Ascending aorta (tissue), 2 donors: ENCODE data around the gene MCU. TPM values are rescaled to one million over a fixed set of nuclear protein-coding genes. Genes with fewer than 3 reads are reported as not detected.
"Not testable (repeated sequence)": the region's sequence is repeated elsewhere in the genome, so short reads cannot be mapped to it uniquely, and the experiment has no call there.

Experiments used
- DNase-seq, 2 donors: peaks; one replicate each; pipeline ENCODE4 v3.0.0-alpha.2; 2019; ENCODE audit warnings: low spot score in 2 of 2
- H3K27ac ChIP-seq, 2 donors: fragments of 200-600 bp; sonication (generic); one replicate each; pipeline ENCODE4 v1.5.1; 2016 to 2017; ENCODE audit warnings: mild to moderate bottlenecking in 1 of 2
- H3K27me3 ChIP-seq: fragments of 200-600 bp; sonication (generic); one replicate; pipeline ENCODE4 v1.5.1; 2017
- H3K36me3 ChIP-seq, 2 donors: fragments of 200-600 bp; sonication (generic); one replicate each; pipeline ENCODE4 v1.5.1; 2016
- H3K4me1 ChIP-seq, 2 donors: fragments of 200-600 bp; sonication (generic); one replicate each; pipeline ENCODE4 v1.5.1; 2016 to 2017; ENCODE audit warnings: mild to moderate bottlenecking in 1 of 2
- H3K4me3 ChIP-seq, 2 donors: fragments of 200-600 bp; sonication (generic); one replicate each; pipeline ENCODE4 v1.5.1; 2016 to 2017; ENCODE audit warnings: mild to moderate bottlenecking in 1 of 2
- H3K9me3 ChIP-seq, 2 donors: fragments of 200-600 bp; sonication (generic); one replicate each; pipeline ENCODE4 v1.5.1; 2016
- CTCF ChIP-seq, 3 experiments: fragments of 200-600 bp in 2 of 3; fragments of 450-650 bp in 1 of 3; sonication (generic) in 2 of 3; IDR thresholded peaks; one replicate each; pipeline ENCODE4 v1.5.1; 2016 to 2019; ENCODE audit warnings: antibody characterized with exemption in 3 of 3, mild to moderate bottlenecking in 1 of 3, moderate library complexity in 1 of 3
- intact Hi-C: fragments of 100-400 bp; cut with DNase I; formaldehyde crosslinking; loops from one replicate; pipeline ENCODE4 v1.15.1; 2023
- total RNA-seq: library from RNA; depleted of rRNA; stranded (reverse); fragments of >200 nt; gene quantifications from one replicate; pipeline ENCODE4 v1.1.0, GENCODE V29; 2016

Gene MCU
- total RNA-seq, 1 donor from 2014 or later, result 22.0 TPM

- Histone ChIP-seq H3K4me1 (peaks cover 0 to 18% of the 10 kb centered on the region in 2 donors), H3K27me3 (no peaks in the 10 kb centered on the region), H3K36me3 (no peaks in the 10 kb centered on the region), H3K9me3 (no peaks in the 10 kb centered on the region), H3K4me3 (peak overlapping the region in 1 of 2 donors; percentile 97), H3K27ac (peak overlapping the region; percentile 8 to 37)
- intact Hi-C loops, result loop anchor here (2.0 to 5.0 kb wide), 2 partner anchors 18 to 332 kb away; no protein-coding TSS in a partner anchor
- TF ChIP-seq CTCF (IDR thresholded peaks at IDR 0.05), result peak; percentile 19 to 52 (median 19)
- DNase-seq, result no peak
These were observed 2.8 kb downstream of the MCU start for GRCh38 chr10:72694476-72695369.

GRCh38 chr10:72695496-72695895, 3.6 kb downstream of the MCU start:
- H3K36me3 ChIP-seq, result no peaks in the 10 kb centered on the region
- no peaks in the 10 kb centered on the region for H3K27me3 ChIP-seq
- no peak overlapping the region for H3K4me3 ChIP-seq
- DNase-seq, result no peak
- TF ChIP-seq CTCF (IDR thresholded peaks at IDR 0.05), result no peak
- H3K9me3 ChIP-seq, result no peaks in the 10 kb centered on the region
- peak overlapping the region; percentile 8 to 37 for H3K27ac ChIP-seq
- peaks cover 0 to 18% of the 10 kb centered on the region in 2 donors for H3K4me1 ChIP-seq
- intact Hi-C loops, result loop anchor here (2.0 kb wide), 1 partner anchor 17 kb away; no protein-coding TSS in a partner anchor

- Histone ChIP-seq H3K27me3 (no peaks in the 10 kb centered on the region), H3K9me3 (no peaks in the 10 kb centered on the region), H3K36me3 (no peaks in the 10 kb centered on the region), H3K27ac (no peak overlapping the region), H3K4me1 (peaks cover 0 to 23% of the 10 kb centered on the region in 2 donors), H3K4me3 (no peak overlapping the region)
- no peak for DNase-seq
- no peak for TF ChIP-seq CTCF (IDR thresholded peaks at IDR 0.05)
- intact Hi-C loops, result no loop called here
These were observed 5.8 kb downstream of the MCU start for GRCh38 chr10:72697716-72698115.

GRCh38 chr10:72702465-72702864, 10.5 kb downstream of the MCU start:
- not testable (repeated sequence) for H3K9me3 ChIP-seq, H3K27me3 ChIP-seq, H3K36me3 ChIP-seq, H3K4me1 ChIP-seq, H3K4me3 ChIP-seq, DNase-seq
- peak overlapping the region; percentile 63 to 66 for H3K27ac ChIP-seq
- intact Hi-C loops, result loop anchor here (5.0 kb wide), 1 partner anchor 35 kb away; no protein-coding TSS in a partner anchor

GRCh38 chr10:72702868-72703581, 11.1 kb downstream of the MCU start:
- intact Hi-C loops, result loop anchor here (5.0 kb wide), 1 partner anchor 34 kb away; no protein-coding TSS in a partner anchor
- peak in 1 of 2 donors; percentile 74 for DNase-seq
- H3K4me1 ChIP-seq, result peaks cover 0 to 10% of the 10 kb centered on the region in 2 donors
- H3K27ac ChIP-seq, result peak overlapping the region; percentile 66
- H3K36me3 ChIP-seq, result no peaks in the 10 kb centered on the region
- TF ChIP-seq CTCF (IDR thresholded peaks at IDR 0.05), result peak in 2 of 3 experiments; percentile 11 to 36
- no peaks in the 10 kb centered on the region for H3K27me3 ChIP-seq
- peak overlapping the region in 1 of 2 donors; percentile 8 for H3K4me3 ChIP-seq
- H3K9me3 ChIP-seq, result no peaks in the 10 kb centered on the region
